GM23338 (cell line): ENCODE results near the gene FLT1.

ENCODE experiments used
- EZH2 ChIP-seq: fragments of 200-600 bp; sonication (generic); IDR thresholded peaks from one replicate; pipeline ENCODE4 v1.8.0; 2017; ENCODE audit warnings: antibody characterized with exemption, mild to moderate bottlenecking, low read depth; ENCODE audit not compliant: unreplicated experiment
- POLR2AphosphoS5 ChIP-seq: IDR thresholded peaks from 2 replicates; pipeline ENCODE4 v1.6.1; 2016; ENCODE audit warnings: antibody characterized with exemption, low read depth
- STAT1 ChIP-seq: IDR thresholded peaks from one replicate; pipeline ENCODE4 v1.6.1; 2016; ENCODE audit warnings: antibody characterized with exemption; ENCODE audit not compliant: unreplicated experiment
- TF ChIP-seq, protein P1 (sequence below), 2 experiments: fragments of 200-600 bp in 1 of 2; sonication (generic) in 1 of 2; conservative IDR thresholded peaks; 2 replicates each; pipeline versions ENCODE4 v1.5.1 to v1.6.1; 2016 to 2017; ENCODE audit warnings: antibody characterized with exemption in 2 of 2, low read depth in 2 of 2, mild to moderate bottlenecking in 2 of 2, moderate library complexity in 1 of 2

GRCh38 chr13:28355822-28356371 is 139.0 kb downstream of the FLT1 start:
- TF ChIP-seq, protein P1, sequence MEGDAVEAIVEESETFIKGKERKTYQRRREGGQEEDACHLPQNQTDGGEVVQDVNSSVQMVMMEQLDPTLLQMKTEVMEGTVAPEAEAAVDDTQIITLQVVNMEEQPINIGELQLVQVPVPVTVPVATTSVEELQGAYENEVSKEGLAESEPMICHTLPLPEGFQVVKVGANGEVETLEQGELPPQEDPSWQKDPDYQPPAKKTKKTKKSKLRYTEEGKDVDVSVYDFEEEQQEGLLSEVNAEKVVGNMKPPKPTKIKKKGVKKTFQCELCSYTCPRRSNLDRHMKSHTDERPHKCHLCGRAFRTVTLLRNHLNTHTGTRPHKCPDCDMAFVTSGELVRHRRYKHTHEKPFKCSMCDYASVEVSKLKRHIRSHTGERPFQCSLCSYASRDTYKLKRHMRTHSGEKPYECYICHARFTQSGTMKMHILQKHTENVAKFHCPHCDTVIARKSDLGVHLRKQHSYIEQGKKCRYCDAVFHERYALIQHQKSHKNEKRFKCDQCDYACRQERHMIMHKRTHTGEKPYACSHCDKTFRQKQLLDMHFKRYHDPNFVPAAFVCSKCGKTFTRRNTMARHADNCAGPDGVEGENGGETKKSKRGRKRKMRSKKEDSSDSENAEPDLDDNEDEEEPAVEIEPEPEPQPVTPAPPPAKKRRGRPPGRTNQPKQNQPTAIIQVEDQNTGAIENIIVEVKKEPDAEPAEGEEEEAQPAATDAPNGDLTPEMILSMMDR (conservative IDR thresholded peaks at IDR 0.05; ENCODE audit: low read depth in 2 of 2): no peak
- no peak for TF ChIP-seq POLR2AphosphoS5
- TF ChIP-seq EZH2: no peak
- no peak for TF ChIP-seq STAT1
